GM19240 (cell line): ENCODE data around the gene PLXNA4.

Experiments
- DNase-seq: peaks from one replicate; pipeline ENCODE4 v3.0.0; 2011; ENCODE audit warnings: low spot score; ENCODE audit not compliant: insufficient read length

Gene PLXNA4

DNA sequence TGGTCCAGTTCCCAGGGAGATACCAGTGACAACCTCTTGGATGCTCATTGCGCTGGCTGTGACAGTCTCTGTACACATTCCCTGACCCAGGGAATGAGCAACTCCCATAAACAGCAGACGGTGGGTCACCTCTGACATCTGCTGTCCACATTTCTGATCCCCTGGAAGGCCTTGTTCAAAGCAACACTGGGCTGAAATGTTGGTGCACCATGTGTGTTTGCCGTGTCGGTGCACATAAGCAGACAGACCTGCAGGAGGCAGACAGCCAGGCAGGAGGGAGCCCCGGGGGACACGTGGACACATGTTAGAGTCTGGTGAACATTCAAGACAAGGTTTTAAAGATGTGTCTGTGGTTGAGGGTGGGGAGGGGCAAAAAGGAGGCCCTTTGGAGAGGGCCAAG, 254.9 kb downstream of the PLXNA4 start:
- DNase-seq: no peak

GRCh38 chr7:132319481-132319880, 256.8 kb downstream of the PLXNA4 start:
- DNase-seq: no peak

- DNase-seq: peak; percentile 86
These were observed 257.6 kb downstream of the PLXNA4 start for GRCh38 chr7:132318352-132319318.

GRCh38 chr7:132317701-132318351, 258.4 kb downstream of the PLXNA4 start:
- DNase-seq: no peak

DNA sequence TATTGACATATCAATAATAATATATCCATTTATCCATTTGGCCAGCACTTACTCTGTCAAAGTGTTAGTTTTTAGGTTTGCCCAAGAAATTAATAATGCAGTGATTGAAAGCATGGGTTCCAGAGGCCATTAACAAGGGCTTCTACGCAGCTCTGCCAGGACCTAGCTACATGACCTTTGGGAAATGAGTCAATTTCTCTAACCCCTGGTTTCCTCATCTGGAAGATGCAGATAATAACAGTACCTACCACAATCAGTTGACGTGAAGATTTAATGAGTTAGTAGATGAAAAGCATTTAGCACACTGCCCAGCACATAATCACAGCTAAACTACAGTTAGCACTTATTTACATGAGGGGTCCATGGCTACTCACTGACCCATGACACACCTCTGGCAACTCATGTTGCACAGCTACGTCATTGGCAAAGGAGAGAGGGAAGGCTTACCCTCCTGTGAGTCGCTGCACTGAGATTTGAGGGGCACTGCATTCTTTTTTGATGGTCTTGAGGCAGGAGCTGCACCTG, 263.7 kb downstream of the PLXNA4 start:
- DNase-seq: no peak

DNA sequence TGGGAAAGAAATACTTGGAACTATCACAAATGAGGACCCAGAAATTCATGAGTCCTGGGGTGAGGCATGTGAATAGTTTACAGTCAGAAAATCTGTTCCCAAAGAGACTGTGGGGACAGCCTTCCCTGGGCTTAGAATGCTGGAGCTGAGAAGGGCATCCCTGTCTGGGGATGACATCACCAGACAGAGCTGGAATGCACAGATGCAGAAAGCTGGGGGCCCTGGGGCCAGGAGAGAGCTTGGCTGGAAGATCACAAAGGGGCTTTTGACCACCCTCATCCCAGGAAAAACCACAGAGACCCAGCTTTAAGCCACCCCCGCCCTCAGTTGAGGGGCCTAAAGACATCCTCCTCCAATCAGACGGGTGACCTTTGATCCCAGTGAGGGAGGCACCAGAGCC, 264.5 kb downstream of the PLXNA4 start:
- DNase-seq: no peak

GRCh38 chr7:132309102-132309805, 267.0 kb downstream of the PLXNA4 start:
- no peak for DNase-seq

DNA sequence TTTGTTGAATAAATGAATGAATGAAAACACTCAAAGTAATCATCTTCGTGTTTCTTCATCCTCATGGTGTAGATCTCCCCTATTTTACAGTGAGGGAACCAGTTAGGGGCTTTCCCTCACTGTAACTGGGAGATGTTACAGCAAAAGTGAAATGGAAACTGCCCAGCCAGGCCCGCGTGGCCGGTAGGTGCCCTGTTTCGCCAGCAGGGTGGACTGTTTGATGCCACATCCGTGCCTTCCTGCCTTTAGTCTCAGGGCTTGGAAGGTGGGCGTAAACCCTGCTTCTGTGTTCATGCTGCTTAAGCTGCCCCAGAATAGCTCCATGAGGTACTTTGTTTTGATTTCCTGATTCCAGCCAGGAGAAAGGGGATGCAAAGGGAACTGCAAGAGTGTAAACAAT, 268.8 kb downstream of the PLXNA4 start:
- no peak for DNase-seq

DNA sequence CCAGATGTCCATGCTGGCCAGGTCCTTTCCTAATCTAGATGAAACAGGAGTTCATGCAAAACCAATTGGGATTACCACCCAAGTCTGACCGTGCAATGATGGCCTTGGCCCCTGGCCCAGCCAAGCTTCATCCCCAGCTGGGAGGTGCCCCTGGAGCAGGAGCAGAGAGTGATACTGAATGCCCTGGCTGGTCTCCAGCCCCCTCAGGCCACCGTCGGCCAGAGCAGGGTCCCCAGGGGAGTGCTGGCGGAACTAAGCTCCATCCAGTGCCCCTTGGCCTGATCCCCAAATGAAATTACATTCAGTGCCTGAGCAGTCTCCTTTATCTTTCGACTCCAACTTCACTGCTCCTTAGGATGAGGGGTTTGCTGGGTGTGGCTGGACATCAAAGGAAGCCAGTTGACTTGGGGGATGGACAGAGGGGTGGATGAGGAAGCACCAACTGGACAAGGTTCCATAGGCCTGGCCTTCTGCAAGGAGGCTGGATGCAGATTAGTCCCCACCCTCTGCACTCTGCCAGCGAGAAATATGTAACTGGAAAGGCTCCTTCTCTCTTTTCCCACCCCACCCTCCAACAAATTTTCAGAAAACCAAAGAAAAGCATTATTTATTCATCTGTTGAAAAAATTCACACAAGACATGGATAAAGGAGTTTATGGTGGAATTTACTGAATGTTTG, 275.5 kb downstream of the PLXNA4 start:
- DNase-seq: no peak

DNA sequence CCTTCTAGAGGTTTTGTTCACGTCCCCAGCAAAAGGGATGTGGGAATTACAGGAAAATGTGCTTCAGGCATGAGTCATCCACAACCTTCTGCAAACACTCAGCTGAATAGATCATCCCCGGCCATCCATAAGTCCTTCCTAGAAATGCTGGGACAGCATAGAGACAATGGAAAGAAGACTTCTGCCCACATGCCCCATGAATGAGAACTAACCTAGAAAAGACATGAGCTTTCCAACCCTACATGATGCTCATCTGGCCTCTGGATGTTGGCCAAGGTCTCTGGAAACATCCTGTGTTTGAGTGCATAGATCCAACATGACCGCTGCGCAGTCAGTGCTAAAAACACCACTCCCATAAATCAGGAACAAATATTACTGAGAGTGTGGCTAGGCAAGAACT, 277.5 kb downstream of the PLXNA4 start:
- DNase-seq: no peak

- no peak for DNase-seq
These were observed 279.4 kb downstream of the PLXNA4 start for GRCh38 chr7:132296820-132297219.

- DNase-seq: no peak
These were observed 281.1 kb downstream of the PLXNA4 start for GRCh38 chr7:132295175-132295574.

GRCh38 chr7:132292803-132293202, 283.5 kb downstream of the PLXNA4 start:
- DNase-seq: no peak

GRCh38 chr7:132291481-132291880, 284.8 kb downstream of the PLXNA4 start:
- no peak for DNase-seq

DNA sequence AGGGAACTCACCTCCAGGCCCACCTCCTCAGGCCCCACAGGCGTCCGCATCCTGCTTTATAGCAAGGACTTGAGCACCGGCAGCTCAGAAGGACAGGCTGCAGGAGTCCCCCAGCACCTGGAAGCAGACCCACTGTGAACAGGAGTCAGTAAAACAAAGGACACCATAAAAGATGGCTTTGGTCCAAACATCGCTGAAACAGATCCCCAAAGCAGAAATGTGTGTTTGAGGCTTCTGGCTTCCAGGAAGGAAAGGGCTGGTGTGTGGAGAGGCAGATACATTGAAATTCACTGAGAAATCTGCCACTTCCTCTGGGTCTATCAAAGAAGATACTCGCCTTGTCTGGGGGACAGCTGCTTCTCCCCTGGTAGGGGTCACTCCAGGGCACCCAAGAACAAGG, 286.2 kb downstream of the PLXNA4 start:
- DNase-seq: no peak

- no peak for DNase-seq
These were observed 289.4 kb downstream of the PLXNA4 start for GRCh38 chr7:132286836-132287235.

- DNase-seq: no peak
These were observed 295.9 kb downstream of the PLXNA4 start for GRCh38 chr7:132280335-132280734.

DNA sequence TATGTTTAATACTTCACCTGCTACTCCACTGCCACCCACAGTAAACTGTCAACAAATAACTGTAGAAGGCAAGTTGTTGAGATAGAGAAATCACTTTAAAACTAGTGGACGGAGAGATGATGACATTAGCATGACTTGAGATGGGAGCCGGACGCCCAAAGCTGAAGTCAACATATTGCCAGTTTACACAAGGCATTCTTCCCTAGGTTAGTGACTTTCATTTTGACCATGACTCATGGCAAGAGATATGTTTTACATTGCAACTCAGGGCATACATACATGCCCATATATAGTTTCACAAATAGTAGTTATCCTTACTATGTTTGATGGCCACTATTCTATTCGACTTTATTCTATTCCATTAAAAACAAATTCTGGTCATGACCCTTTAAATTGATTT, 296.6 kb downstream of the PLXNA4 start:
- no peak for DNase-seq

GRCh38 chr7:132276976-132277725, 299.1 kb downstream of the PLXNA4 start:
- DNase-seq: no peak

DNA sequence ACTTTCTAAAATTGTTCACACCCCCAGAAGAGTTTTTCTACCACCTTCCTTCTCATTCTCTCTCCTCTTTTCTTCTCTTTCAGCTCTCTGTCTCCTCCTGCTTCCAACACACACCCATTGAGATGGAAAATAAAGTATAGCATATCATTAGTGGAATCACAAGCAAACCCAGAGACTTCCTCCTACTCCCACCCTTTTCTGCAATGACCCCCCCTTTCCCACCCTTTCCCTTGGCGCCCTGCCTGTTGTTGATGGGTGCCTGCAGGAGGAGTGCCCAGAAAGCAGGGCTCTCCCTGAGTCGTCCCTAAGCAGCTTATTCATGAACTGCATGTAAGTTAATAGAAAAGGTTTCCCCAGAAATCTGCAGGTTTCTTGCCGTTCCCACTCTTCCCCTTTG, 300.0 kb downstream of the PLXNA4 start:
- DNase-seq: no peak
